GM23248 (cell line): ENCODE data around the gene CLCN3. TPM values are rescaled to one million over a fixed set of nuclear protein-coding genes. Genes with fewer than 3 reads are reported as not detected.

Experiments used
- DNase-seq: peaks from one replicate; pipeline ENCODE4 v3.0.0-alpha.2; 2015
- H2AFZ ChIP-seq: fragments of 200-600 bp; sonication (generic); 2 replicates; pipeline ENCODE4 v1.6.1; 2016; ENCODE audit warnings: antibody characterized with exemption
- H3F3A ChIP-seq: fragments of 200-600 bp; sonication (generic); 2 replicates; pipeline ENCODE4 v1.6.1; 2016; ENCODE audit warnings: mild to moderate bottlenecking, antibody characterized with exemption, mixed run types; ENCODE audit not compliant: insufficient read depth
- H3K27ac ChIP-seq: fragments of 200-600 bp; sonication (generic); 2 replicates; pipeline ENCODE4 v1.5.1; 2016; ENCODE audit warnings: mild to moderate bottlenecking
- H3K27me3 ChIP-seq: fragments of 200-600 bp; sonication (generic); replicated peaks from 2 replicates; pipeline ENCODE4 v1.6.1; 2016; ENCODE audit warnings: mild to moderate bottlenecking; ENCODE audit not compliant: insufficient read depth
- H3K36me3 ChIP-seq: fragments of 200-600 bp; sonication (generic); 2 replicates; pipeline ENCODE4 v1.6.1; 2016; ENCODE audit warnings: low read depth, mild to moderate bottlenecking
- H3K4me1 ChIP-seq: fragments of 200-600 bp; sonication (generic); 2 replicates; pipeline ENCODE4 v1.6.1; 2016; ENCODE audit warnings: mild to moderate bottlenecking; ENCODE audit not compliant: insufficient read depth
- H3K4me2 ChIP-seq: fragments of 200-600 bp; sonication (generic); one replicate; pipeline ENCODE4 v1.6.1; 2016; ENCODE audit warnings: mild to moderate bottlenecking; ENCODE audit not compliant: unreplicated experiment
- H3K4me3 ChIP-seq: fragments of 200-600 bp; sonication (generic); 2 replicates; pipeline ENCODE4 v1.5.1; 2016; ENCODE audit warnings: mild to moderate bottlenecking
- H3K79me2 ChIP-seq: fragments of 200-600 bp; sonication (generic); 2 replicates; pipeline ENCODE4 v1.6.1; 2016; ENCODE audit warnings: mild to moderate bottlenecking; ENCODE audit not compliant: insufficient read depth
- H3K9ac ChIP-seq: fragments of 200-600 bp; sonication (generic); 2 replicates; pipeline ENCODE4 v1.6.1; 2016; ENCODE audit warnings: mild to moderate bottlenecking
- H3K9me2 ChIP-seq: fragments of 200-600 bp; sonication (generic); 2 replicates; pipeline ENCODE4 v1.6.1; 2016; ENCODE audit warnings: mixed run types, mild to moderate bottlenecking, moderate library complexity; ENCODE audit not compliant: insufficient read depth
- H3K9me3 ChIP-seq: fragments of 200-600 bp; sonication (generic); one replicate; pipeline ENCODE4 v1.6.1; 2017; ENCODE audit warnings: low read depth
- H4K20me1 ChIP-seq: fragments of 200-600 bp; sonication (generic); 2 replicates; pipeline ENCODE4 v1.6.0; 2016; ENCODE audit not compliant: insufficient read depth
- EZH2 ChIP-seq: fragments of 200-600 bp; sonication (generic); IDR thresholded peaks from 2 replicates; pipeline ENCODE4 v1.6.1; 2018; ENCODE audit warnings: antibody characterized with exemption, mild to moderate bottlenecking; ENCODE audit not compliant: insufficient read depth, poor library complexity, severe bottlenecking
- EZH2phosphoT487 ChIP-seq: fragments of 200-600 bp; sonication (generic); IDR thresholded peaks from 2 replicates; pipeline ENCODE4 v1.6.1; 2018; ENCODE audit warnings: antibody characterized with exemption, moderate library complexity, mild to moderate bottlenecking, low read depth; ENCODE audit not compliant: insufficient read depth
- WGBS, 2 experiments: methylation state at CpG; one replicate each; pipeline ENCODE4 v1.1.6; 2015 to 2017; ENCODE audit warnings: low lambda C conversion rate in 2 of 2, low coverage in 1 of 2; ENCODE audit errors: missing lambda C conversion rate in 2 of 2; 5-methylcytosine and 5-hydroxymethylcytosine counted together
- in situ Hi-C: fragments of 300-500 bp; cut with MboI; formaldehyde crosslinking; loops from 2 replicates; pipeline ENCODE4 v1.15.0; 2020
- polyA plus RNA-seq: library from polyadenylated mRNA; unstranded; fragments of >200 nt; fragmentation: Nextera tagmentation; extraction: Ambion mirVana; gene quantifications from 2 replicates; pipeline ENCODE4 v1.2.1, GENCODE V29; 2016
- total RNA-seq: library from RNA; depleted of rRNA; stranded (reverse); fragments of >200 nt; shearing (Covaris generic); gene quantifications from 2 replicates; pipeline ENCODE4 v1.2.3, GENCODE V29; 2014

The CLCN3 gene
- total and polyA plus RNA-seq, 2 experiments from 2014 or later: 12.2 to 16.4 TPM

DNA sequence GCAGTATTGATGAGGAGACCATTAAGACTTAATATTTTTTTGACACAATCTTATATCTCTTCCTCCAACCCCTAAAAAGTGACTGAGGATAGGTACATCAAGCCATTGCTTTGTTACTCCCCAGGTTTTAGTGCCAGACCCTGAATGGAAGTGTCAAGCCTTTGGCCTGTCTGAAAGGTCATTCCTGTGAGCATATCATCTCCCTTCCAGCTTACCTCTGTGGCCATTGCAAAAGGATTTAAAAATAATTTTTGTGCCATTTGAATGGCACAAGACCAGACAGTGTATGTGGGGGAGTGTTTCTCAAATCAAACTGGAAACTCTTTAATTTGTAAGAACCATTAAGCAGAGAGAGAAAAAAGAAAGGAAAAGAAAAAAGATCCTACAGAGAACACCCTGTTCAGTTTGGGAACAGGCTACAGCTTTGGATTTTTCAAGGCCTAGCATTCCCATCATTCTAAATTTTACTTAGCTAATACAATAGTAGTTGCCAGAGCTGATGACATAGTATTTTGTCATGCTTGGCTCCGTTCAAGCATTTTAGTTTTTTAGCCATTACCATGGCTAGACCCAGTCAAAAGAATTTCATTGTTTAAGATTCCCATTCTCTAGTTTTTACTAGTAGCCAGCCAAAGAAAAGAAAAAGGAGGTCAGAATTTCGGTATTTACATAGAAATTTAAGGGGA, 87.7 kb downstream of the CLCN3 start:
- TF ChIP-seq EZH2phosphoT487 (no peak), EZH2 (no peak)
- in situ Hi-C loops: no loop called here
- H3K9me3 ChIP-seq: no peaks in the 10 kb centered on the region
- no peaks in the 10 kb centered on the region for H3K27me3 ChIP-seq
- no peaks in the 10 kb centered on the region for H4K20me1 ChIP-seq
- no peaks in the 10 kb centered on the region for H3K79me2 ChIP-seq
- peak; percentile 62 for DNase-seq
- no peak overlapping the region for H3K4me2 ChIP-seq
- peaks cover 8% of the 10 kb centered on the region for H3K4me1 ChIP-seq
- H3K9me2 ChIP-seq: no peaks in the 10 kb centered on the region
- 50 to 51% methylated on average over 2 of the region's 2 CpGs for WGBS, 2 experiments
- H3K27ac ChIP-seq: peak overlapping the region; percentile 52
- H3F3A ChIP-seq: peaks cover 9% of the 10 kb centered on the region; the same call in 1 of the 2 replicates
- H2AFZ ChIP-seq: peak overlapping the region; percentile 37; the same call in 1 of the 2 replicates
- 0 out of 2 replicates have a peak, but pooled peaks cover 4% of the 10 kb centered on the region for H3K36me3 ChIP-seq
- H3K4me3 ChIP-seq: no peak overlapping the region
- peak overlapping the region; percentile 35; the same call in 1 of the 2 replicates for H3K9ac ChIP-seq

GRCh38 chr4:169715826-169716225, 95.4 kb downstream of the CLCN3 start:
- no peak overlapping the region for H3K4me2 ChIP-seq
- no peak for DNase-seq
- no peaks in the 10 kb centered on the region for H3K27me3 ChIP-seq
- no peaks in the 10 kb centered on the region for H3K9me2 ChIP-seq
- TF ChIP-seq EZH2phosphoT487: no peak
- no peak for TF ChIP-seq EZH2
- in situ Hi-C loops: no loop called here
- no peak overlapping the region for H3K4me3 ChIP-seq
- peaks cover 10% of the 10 kb centered on the region for H3K4me1 ChIP-seq
- H3K79me2 ChIP-seq: no peaks in the 10 kb centered on the region
- no peaks in the 10 kb centered on the region for H4K20me1 ChIP-seq
- H3K36me3 ChIP-seq: peaks cover 17% of the 10 kb centered on the region
- no peaks in the 10 kb centered on the region for H3K9me3 ChIP-seq
- no peak overlapping the region for H2AFZ ChIP-seq
- H3F3A ChIP-seq: no peaks in the 10 kb centered on the region
- H3K27ac ChIP-seq: no peak overlapping the region
- H3K9ac ChIP-seq: no peak overlapping the region
- 73 to 74% methylated on average over 2 of the region's 2 CpGs for WGBS, 2 experiments

GRCh38 chr4:169716677-169717076, 96.3 kb downstream of the CLCN3 start:
- Histone ChIP-seq H3K9ac (no peak overlapping the region), H2AFZ (no peak overlapping the region), H3K9me2 (no peaks in the 10 kb centered on the region), H3K4me3 (no peak overlapping the region), H3F3A (no peaks in the 10 kb centered on the region), H3K9me3 (no peaks in the 10 kb centered on the region), H3K4me2 (no peak overlapping the region), H3K27me3 (no peaks in the 10 kb centered on the region), H3K27ac (no peak overlapping the region), H3K36me3 (peaks cover 17% of the 10 kb centered on the region), H4K20me1 (no peaks in the 10 kb centered on the region), H3K4me1 (peaks cover 10% of the 10 kb centered on the region), H3K79me2 (no peaks in the 10 kb centered on the region)
- WGBS, 2 experiments: 86 to 92% methylated on average over 1 of the region's 1 CpG
- DNase-seq: peak; percentile 32
- TF ChIP-seq EZH2 (no peak), EZH2phosphoT487 (no peak)
- in situ Hi-C loops: no loop called here

- H3K4me2 ChIP-seq: no peak overlapping the region
These were observed 100.2 kb downstream of the CLCN3 start for GRCh38 chr4:169720529-169720928.

More at GRCh38 chr4:169720529-169720928, 100.2 kb downstream of the CLCN3 start:
- no peaks in the 10 kb centered on the region for H4K20me1 ChIP-seq
- no peak overlapping the region for H3K4me3 ChIP-seq
- H3K9me2 ChIP-seq: no peaks in the 10 kb centered on the region
- no peak overlapping the region for H3K27ac ChIP-seq
- no peaks in the 10 kb centered on the region for H3K9me3 ChIP-seq
- no peak overlapping the region for H2AFZ ChIP-seq
- in situ Hi-C loops: no loop called here
- peaks cover 18% of the 10 kb centered on the region for H3K4me1 ChIP-seq
- DNase-seq: no peak
- peaks cover 6% of the 10 kb centered on the region for H3K36me3 ChIP-seq
- 97 to 99% methylated on average over 7 of the region's 7 CpGs for WGBS, 2 experiments
- H3K27me3 ChIP-seq: no peaks in the 10 kb centered on the region
- no peaks in the 10 kb centered on the region for H3K79me2 ChIP-seq
- TF ChIP-seq EZH2phosphoT487 (no peak), EZH2 (no peak)
- H3K9ac ChIP-seq: no peak overlapping the region
- 0 out of 2 replicates have a peak, but pooled peaks cover 6% of the 10 kb centered on the region for H3F3A ChIP-seq
